Esophagus squamous epithelium (tissue), 5 donors: ENCODE results near the gene AP1S1. TPM values are rescaled to one million over a fixed set of nuclear protein-coding genes. Genes with fewer than 3 reads are reported as not detected.

Experiments used
- DNase-seq: peaks from one replicate; lab custom pipeline; 2025; lab: John Stamatoyannopoulos, UW
- H3K27ac ChIP-seq, 4 donors: fragments of 200-600 bp; sonication (generic); one replicate each; pipeline ENCODE4 v1.5.1; 2016 to 2019; ENCODE audit warnings: mild to moderate bottlenecking in 1 of 4
- H3K27me3 ChIP-seq, 4 donors: fragments of 200-600 bp; sonication (generic); 1 replicate in 3 of 4; 2 replicates in 1 of 4; pipeline versions ENCODE4 v1.5.1 to v1.6.0; 2017 to 2021; ENCODE audit warnings: antibody characterized with exemption in 1 of 4
- H3K36me3 ChIP-seq, 3 donors: fragments of 200-600 bp; sonication (generic); one replicate each; pipeline ENCODE4 v1.5.1; 2016 to 2019
- H3K4me1 ChIP-seq, 3 donors: fragments of 200-600 bp; sonication (generic); one replicate each; pipeline ENCODE4 v1.5.1; 2017 to 2019
- H3K4me3 ChIP-seq, 4 donors: fragments of 200-600 bp; sonication (generic); 1 replicate in 3 of 4; 2 replicates in 1 of 4; pipeline ENCODE4 v1.5.1; 2016 to 2019; ENCODE audit warnings: mild to moderate bottlenecking in 2 of 4, moderate library complexity in 1 of 4
- H3K9me3 ChIP-seq, 3 donors: fragments of 200-600 bp; sonication (generic); one replicate each; pipeline ENCODE4 v1.5.1; 2016 to 2019
- CTCF ChIP-seq, 6 experiments: fragments of 450-650 bp in 4 of 6; fragments of 200-600 bp in 2 of 6; sonication (generic) in 2 of 6; IDR thresholded peaks; one replicate each; pipeline ENCODE4 v1.5.1; 2016 to 2019; ENCODE audit warnings: antibody characterized with exemption in 6 of 6, mild to moderate bottlenecking in 4 of 6, moderate library complexity in 4 of 6
- POLR2A ChIP-seq, 4 donors: fragments of 450-650 bp; IDR thresholded peaks; one replicate each; pipeline ENCODE4 v1.6.1; 2017; ENCODE audit warnings: antibody characterized with exemption in 4 of 4, mild to moderate bottlenecking in 4 of 4, moderate library complexity in 3 of 4
- WGBS, 2 donors: methylation state at CpG; one replicate each; pipeline ENCODE4 v1.1.5; 2018; 5-methylcytosine and 5-hydroxymethylcytosine counted together
- intact Hi-C: fragments of 100-400 bp; cut with DNase I; formaldehyde crosslinking; loops from one replicate; pipeline ENCODE4 v1.15.0; 2022
- total RNA-seq, 4 donors: library from RNA; depleted of rRNA; stranded (reverse); fragments of >200 nt; gene quantifications; one replicate each; pipeline ENCODE4 v1.1.0, GENCODE V29; 2016
- donor health status: DM: yes; HTN: yes; CAD: no.

Gene AP1S1
- total RNA-seq, 4 donors from 2014 or later, result 42.7 to 144 (median 64.3) TPM

- Histone ChIP-seq H3K9me3 (no peaks in the 10 kb centered on the region), H3K4me1 (peaks cover 4 to 29% (median 7%) of the 10 kb centered on the region in 3 donors), H3K27ac (peak overlapping the region in 1 of 4 donors; percentile 6), H3K4me3 (no peak overlapping the region), H3K27me3 (no peaks in the 10 kb centered on the region), H3K36me3 (no peaks in the 10 kb centered on the region)
- 36 to 52% methylated on average over 3 to 5 of the region's 8 CpGs for WGBS, 2 donors
- no peak for DNase-seq
- no peak for TF ChIP-seq POLR2A (IDR thresholded peaks at IDR 0.05)
- TF ChIP-seq CTCF (IDR thresholded peaks at IDR 0.05), result no peak
- intact Hi-C loops, result no loop called here
Observed at GRCh38 chr7:101114492-101114891, 39.8 kb upstream of the AP1S1 start.

GRCh38 chr7:101115215-101115614, 39.1 kb upstream of the AP1S1 start:
- peaks cover 0 to 26% (median 4%) of the 10 kb centered on the region in 3 donors for H3K4me1 ChIP-seq
- no peak for DNase-seq
- TF ChIP-seq POLR2A (IDR thresholded peaks at IDR 0.05) (no peak), CTCF (IDR thresholded peaks at IDR 0.05) (no peak)
- H3K4me3 ChIP-seq, result no peak overlapping the region
- WGBS, 2 donors, result 50 to 96% methylated on average over 1 to 3 of the region's 3 CpGs
- H3K36me3 ChIP-seq, result no peaks in the 10 kb centered on the region
- no peak overlapping the region for H3K27ac ChIP-seq
- H3K27me3 ChIP-seq, result no peaks in the 10 kb centered on the region
- H3K9me3 ChIP-seq, result no peaks in the 10 kb centered on the region
- intact Hi-C loops, result no loop called here

GRCh38 chr7:101116898-101117297, 37.4 kb upstream of the AP1S1 start:
- Histone ChIP-seq H3K4me1 (peaks cover 1 to 26% (median 4%) of the 10 kb centered on the region in 3 donors), H3K27ac (peak overlapping the region in 3 of 4 donors; percentile 26 to 56 (median 38)), H3K27me3 (no peaks in the 10 kb centered on the region), H3K9me3 (no peaks in the 10 kb centered on the region), H3K36me3 (no peaks in the 10 kb centered on the region), H3K4me3 (no peak overlapping the region)
- 65 to 87% methylated on average over 8 to 10 of the region's 10 CpGs for WGBS, 2 donors
- DNase-seq, result no peak
- intact Hi-C loops, result no loop called here
- no peak for TF ChIP-seq POLR2A (IDR thresholded peaks at IDR 0.05)
- TF ChIP-seq CTCF (IDR thresholded peaks at IDR 0.05), result no peak

- 70 to 84% methylated on average over 2 to 3 of the region's 3 CpGs for WGBS, 2 donors
- Histone ChIP-seq H3K27ac (peak overlapping the region in 1 of 4 donors; percentile 21), H3K4me3 (no peak overlapping the region), H3K36me3 (no peaks in the 10 kb centered on the region), H3K27me3 (no peaks in the 10 kb centered on the region), H3K9me3 (no peaks in the 10 kb centered on the region), H3K4me1 (peaks cover 6 to 40% (median 15%) of the 10 kb centered on the region in 3 donors)
- DNase-seq, result no peak
- intact Hi-C loops, result no loop called here
- TF ChIP-seq CTCF (IDR thresholded peaks at IDR 0.05) (no peak), POLR2A (IDR thresholded peaks at IDR 0.05) (no peak)
Observed at GRCh38 chr7:101118856-101119255, 35.4 kb upstream of the AP1S1 start.

- Histone ChIP-seq H3K27me3 (no peaks in the 10 kb centered on the region), H3K9me3 (no peaks in the 10 kb centered on the region), H3K4me3 (no peak overlapping the region), H3K4me1 (peaks cover 6 to 50% (median 24%) of the 10 kb centered on the region in 3 donors), H3K36me3 (no peaks in the 10 kb centered on the region), H3K27ac (peak overlapping the region in 2 of 4 donors; percentile 3 to 4)
- DNase-seq, result no peak
- intact Hi-C loops, result no loop called here
- WGBS, 2 donors, result 57 to 62% methylated on average over 9 to 10 of the region's 10 CpGs
- TF ChIP-seq POLR2A (IDR thresholded peaks at IDR 0.05) (no peak), CTCF (IDR thresholded peaks at IDR 0.05) (no peak)
Observed at GRCh38 chr7:101119876-101120275, 34.4 kb upstream of the AP1S1 start.
